NB4 (cell line): ENCODE results near the gene DST.

ENCODE experiments used
- DNase-seq: peaks from one replicate; pipeline ENCODE4 v3.0.0; 2010; ENCODE audit warnings: low read depth
- H3K4me3 ChIP-seq: one replicate; pipeline ENCODE4 v1.5.1; 2011; ENCODE audit warnings: mild to moderate bottlenecking, low read depth, low read length, moderate library complexity
- CTCF ChIP-seq: IDR thresholded peaks from one replicate; pipeline ENCODE4 v1.5.1; 2012; ENCODE audit warnings: low read depth, low read length
- MAX ChIP-seq: IDR thresholded peaks from 2 replicates; pipeline ENCODE4 v1.6.1; 2011; ENCODE audit warnings: low read depth, low read length
- MYC ChIP-seq: IDR thresholded peaks from 2 replicates; pipeline ENCODE4 v1.6.1; 2011; ENCODE audit warnings: low read depth, low read length
- POLR2A ChIP-seq: IDR thresholded peaks from 2 replicates; pipeline ENCODE4 v1.6.1; 2011; ENCODE audit warnings: mild to moderate bottlenecking; ENCODE audit not compliant: insufficient read length; ENCODE audit errors: extremely low read depth

Gene DST

GRCh38 chr6:56522495-56523270 lies 120.0 kb downstream of the DST start:
- H3K4me3 ChIP-seq = no peak overlapping the region
- DNase-seq = no peak
- no peak for TF ChIP-seq MYC
- no peak for TF ChIP-seq CTCF
- TF ChIP-seq MAX = no peak
- no peak for TF ChIP-seq POLR2A

GRCh38 chr6:56521976-56522375 lies 120.7 kb downstream of the DST start:
- DNase-seq = no peak
- H3K4me3 ChIP-seq = no peak overlapping the region
- TF ChIP-seq MAX = no peak
- TF ChIP-seq MYC = no peak
- TF ChIP-seq CTCF = no peak
- TF ChIP-seq POLR2A = no peak

GRCh38 chr6:56521454-56521853 lies 121.2 kb downstream of the DST start:
- DNase-seq = no peak
- no peak overlapping the region for H3K4me3 ChIP-seq
- TF ChIP-seq POLR2A (no peak), MYC (no peak), CTCF (no peak), MAX (no peak)

GRCh38 chr6:56520218-56520617 lies 122.5 kb downstream of the DST start:
- no peak for TF ChIP-seq CTCF
- no peak for TF ChIP-seq MAX
- no peak for TF ChIP-seq MYC
- TF ChIP-seq POLR2A = no peak
- H3K4me3 ChIP-seq = no peak overlapping the region
- no peak for DNase-seq

- no peak overlapping the region for H3K4me3 ChIP-seq
- no peak for TF ChIP-seq MYC
- no peak for TF ChIP-seq POLR2A
- no peak for TF ChIP-seq MAX
- no peak for TF ChIP-seq CTCF
- DNase-seq = no peak
Measured at GRCh38 chr6:56518995-56519767, 123.5 kb downstream of the DST start.
